Astrocyte (in vitro differentiated cells and primary cell): ENCODE measurements around the gene ERCC6L. TPM values are rescaled to one million over a fixed set of nuclear protein-coding genes. Genes with fewer than 3 reads are reported as not detected.

ENCODE experiments used
- DNase-seq: peaks from one replicate; pipeline ENCODE4 v3.0.0-alpha.2; 2010; ENCODE audit warnings: low read depth
- FAIRE-seq: peaks from 2 replicates; lab custom pipeline; 2011; peaks lifted over from hg19 to GRCh38; lab: Jason Lieb, UNC
- H2AFZ ChIP-seq: 2 replicates; pipeline ENCODE4 v1.6.0; 2012; ENCODE audit warnings: low read depth, low read length, inconsistent platforms
- H3K27ac ChIP-seq: 2 replicates; pipeline ENCODE4 v1.5.1; 2011; ENCODE audit warnings: low read depth, low read length, inconsistent platforms
- H3K27me3 ChIP-seq: 2 replicates; pipeline ENCODE4 v1.6.0; 2011; ENCODE audit warnings: low read length, inconsistent platforms; ENCODE audit not compliant: insufficient read depth
- H3K36me3 ChIP-seq: 2 replicates; pipeline ENCODE4 v1.5.1; 2011; ENCODE audit warnings: low read length, inconsistent platforms; ENCODE audit not compliant: insufficient read depth
- H3K4me1 ChIP-seq: 2 replicates; pipeline ENCODE4 v1.5.1; 2011; ENCODE audit warnings: low read length, inconsistent platforms; ENCODE audit not compliant: insufficient read depth
- H3K4me2 ChIP-seq: 2 replicates; pipeline ENCODE4 v1.6.0; 2012; ENCODE audit warnings: low read length, inconsistent platforms
- H3K4me3 ChIP-seq: 2 replicates; pipeline ENCODE4 v1.5.1; 2011; ENCODE audit warnings: low read depth, mild to moderate bottlenecking, low read length, inconsistent platforms; ENCODE audit not compliant: insufficient read depth
- H3K79me2 ChIP-seq: 2 replicates; pipeline ENCODE4 v1.6.0; 2012; ENCODE audit warnings: mild to moderate bottlenecking, low read length, inconsistent platforms; ENCODE audit not compliant: insufficient read depth
- H3K9ac ChIP-seq: 2 replicates; pipeline ENCODE4 v1.6.0; 2012; ENCODE audit warnings: mild to moderate bottlenecking, low read length, inconsistent platforms
- H3K9me3 ChIP-seq: 2 replicates; pipeline ENCODE4 v1.5.1; 2012; ENCODE audit warnings: low read depth, mild to moderate bottlenecking, low read length, inconsistent platforms; ENCODE audit not compliant: insufficient read depth
- H4K20me1 ChIP-seq: 2 replicates; pipeline ENCODE4 v1.6.0; 2012; ENCODE audit warnings: low read length, inconsistent platforms; ENCODE audit not compliant: insufficient read depth
- H3K27ac Mint-ChIP-seq: one replicate; pipeline ENCODE4 v1.8.0; 2021; ENCODE audit warnings: mild to moderate bottlenecking, mixed read lengths; ENCODE audit not compliant: unreplicated experiment
- H3K27me3 Mint-ChIP-seq: one replicate; pipeline ENCODE4 v1.8.0; 2021; ENCODE audit warnings: low read depth, mixed read lengths; ENCODE audit not compliant: unreplicated experiment
- H3K36me3 Mint-ChIP-seq: one replicate; pipeline ENCODE4 v1.8.0; 2021; ENCODE audit warnings: low read depth, mixed read lengths; ENCODE audit not compliant: unreplicated experiment
- H3K4me1 Mint-ChIP-seq: one replicate; pipeline ENCODE4 v1.8.0; 2021; ENCODE audit warnings: low read depth, mixed read lengths; ENCODE audit not compliant: unreplicated experiment
- H3K4me3 Mint-ChIP-seq: one replicate; pipeline ENCODE4 v1.8.0; 2021; ENCODE audit warnings: mild to moderate bottlenecking, moderate library complexity, mixed read lengths; ENCODE audit not compliant: unreplicated experiment
- H3K9me3 Mint-ChIP-seq: one replicate; pipeline ENCODE4 v1.8.0; 2021; ENCODE audit warnings: mild to moderate bottlenecking, mixed read lengths; ENCODE audit not compliant: unreplicated experiment
- CTCF ChIP-seq: IDR thresholded peaks from 2 replicates; pipeline ENCODE4 v1.5.1; 2011; ENCODE audit warnings: low read depth, mild to moderate bottlenecking, inconsistent platforms, low read length, moderate library complexity; ENCODE audit not compliant: insufficient read depth
- EZH2 ChIP-seq: IDR thresholded peaks from 2 replicates; pipeline ENCODE4 v1.6.1; 2012; ENCODE audit warnings: mild to moderate bottlenecking, low read length, inconsistent platforms; ENCODE audit not compliant: insufficient read depth
- total RNA-seq: library from RNA; stranded (reverse); gene quantifications from 2 replicates; pipeline ENCODE4 v1.2.1, GENCODE V29; 2021

The ERCC6L gene
- total RNA-seq, 1 donor from 2014 or later = 1.0 TPM

- Mint-ChIP-seq H3K9me3 (no peaks in the 10 kb centered on the region), H3K27ac (no peak overlapping the region), H3K4me3 (no peak overlapping the region), H3K4me1 (peaks cover 11% of the 10 kb centered on the region), H3K27me3 (peaks cover 5% of the 10 kb centered on the region), H3K36me3 (no peaks in the 10 kb centered on the region)
- peaks cover 4% of the 10 kb centered on the region for H3K27me3 ChIP-seq
- no peak overlapping the region for H2AFZ ChIP-seq
- no peaks in the 10 kb centered on the region for H3K79me2 ChIP-seq
- no peak overlapping the region for H3K9ac ChIP-seq
- no peak overlapping the region for H3K4me2 ChIP-seq
- no peaks in the 10 kb centered on the region for H3K9me3 ChIP-seq
- TF ChIP-seq EZH2 = no peak
- TF ChIP-seq CTCF = no peak
- no peaks in the 10 kb centered on the region for H4K20me1 ChIP-seq
- FAIRE-seq (peak; percentile 96), DNase-seq (no peak)
- no peaks in the 10 kb centered on the region for H3K36me3 ChIP-seq
- no peak overlapping the region for H3K4me3 ChIP-seq
- H3K27ac ChIP-seq = no peak overlapping the region
- H3K4me1 ChIP-seq = peaks cover 11% of the 10 kb centered on the region
Measured at GRCh38 chrX:72253686-72254085, 14.9 kb upstream of the ERCC6L start.

DNA sequence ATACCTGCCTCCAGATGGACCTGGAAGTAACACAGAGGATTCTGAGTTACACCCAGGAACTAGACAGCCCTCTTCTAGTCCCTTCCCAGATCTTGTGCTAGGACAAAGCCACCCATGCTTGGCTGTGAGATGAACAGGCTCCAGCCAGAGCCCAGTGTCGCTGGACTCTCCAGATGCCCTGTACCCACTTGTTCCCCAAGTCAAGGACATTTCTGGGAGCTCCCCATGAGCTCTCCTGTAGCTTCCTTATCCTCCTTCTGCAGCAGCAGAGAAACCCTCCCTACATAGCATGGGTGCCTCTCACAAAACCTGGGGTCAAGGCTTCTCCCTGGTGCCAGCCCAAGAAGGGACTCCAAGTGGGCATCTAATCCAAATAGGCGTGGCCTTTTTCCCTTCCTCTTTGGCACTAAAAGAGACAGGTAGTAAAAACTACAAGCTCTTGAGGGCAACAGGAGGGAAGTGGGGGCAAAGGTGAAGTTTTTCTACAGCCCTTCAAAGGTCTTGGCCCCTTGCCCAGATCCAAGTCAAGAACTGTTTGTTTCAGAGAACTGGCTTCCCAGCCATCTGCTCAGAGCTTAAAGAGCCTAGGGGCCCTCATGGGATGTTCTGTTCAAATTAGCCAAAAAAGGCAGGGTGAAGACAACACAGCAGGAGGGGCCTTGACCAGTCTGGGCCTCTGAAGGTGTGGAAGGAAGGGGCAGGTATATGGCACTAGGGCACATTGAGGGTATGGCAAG, 8.5 kb upstream of the ERCC6L start:
- FAIRE-seq = peak; percentile 5
- no peaks in the 10 kb centered on the region for H3K9me3 ChIP-seq
- Mint-ChIP-seq H3K36me3 (no peaks in the 10 kb centered on the region), H3K9me3 (no peaks in the 10 kb centered on the region), H3K4me1 (no peaks in the 10 kb centered on the region), H3K4me3 (no peak overlapping the region), H3K27ac (no peak overlapping the region), H3K27me3 (no peaks in the 10 kb centered on the region)
- H3K4me3 ChIP-seq = no peak overlapping the region
- H3K4me2 ChIP-seq = no peak overlapping the region
- H3K79me2 ChIP-seq = no peaks in the 10 kb centered on the region
- H3K4me1 ChIP-seq = peaks cover 8% of the 10 kb centered on the region
- H2AFZ ChIP-seq = no peak overlapping the region
- no peaks in the 10 kb centered on the region for H3K27me3 ChIP-seq
- H3K36me3 ChIP-seq = no peaks in the 10 kb centered on the region
- no peak overlapping the region for H3K9ac ChIP-seq
- H3K27ac ChIP-seq = no peak overlapping the region
- TF ChIP-seq EZH2 (no peak), CTCF (no peak)
- DNase-seq = no peak
- no peaks in the 10 kb centered on the region for H4K20me1 ChIP-seq

DNA sequence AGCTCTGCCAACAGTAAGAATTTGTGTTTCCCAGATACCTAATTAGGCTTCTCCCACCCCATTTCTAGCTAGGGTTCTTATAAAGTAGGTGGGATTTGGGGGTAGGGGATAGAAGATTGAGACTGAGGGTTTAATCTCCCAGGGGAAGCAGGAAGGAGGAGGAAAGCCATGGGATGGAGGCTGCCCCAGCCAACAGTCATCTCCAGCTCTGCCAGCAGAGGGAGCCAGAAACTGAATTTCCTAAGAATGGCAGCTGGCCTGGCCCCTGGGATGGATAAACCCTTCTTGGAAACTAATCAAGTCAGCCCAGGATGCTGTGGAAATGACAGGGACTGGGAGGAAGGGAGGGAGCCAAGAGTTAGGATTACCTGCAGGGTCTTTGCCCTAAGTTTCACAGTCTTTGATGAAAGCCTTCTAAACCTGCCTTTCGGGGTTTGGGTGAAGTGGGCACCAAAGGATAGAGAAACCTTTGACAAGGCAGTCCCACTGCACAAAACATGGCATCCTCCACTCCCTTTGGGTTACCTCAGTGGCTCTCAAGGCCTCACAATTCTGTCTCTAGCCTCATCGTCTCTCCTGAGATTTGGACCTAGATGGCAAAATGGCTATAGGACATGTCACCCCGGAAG, 6.7 kb upstream of the ERCC6L start:
- TF ChIP-seq EZH2 (no peak), CTCF (peak; percentile 58)
- no peaks in the 10 kb centered on the region for H3K27me3 ChIP-seq
- no peaks in the 10 kb centered on the region for H3K36me3 Mint-ChIP-seq

More for the DNA sequence above, 6.7 kb upstream of the ERCC6L start:
- Histone ChIP-seq H3K79me2 (no peaks in the 10 kb centered on the region), H3K9ac (no peak overlapping the region), H3K4me3 (no peak overlapping the region), H4K20me1 (no peaks in the 10 kb centered on the region), H3K4me1 (peaks cover 8% of the 10 kb centered on the region), H3K9me3 (no peaks in the 10 kb centered on the region), H2AFZ (no peak overlapping the region), H3K36me3 (no peaks in the 10 kb centered on the region), H3K27ac (no peak overlapping the region), H3K4me2 (no peak overlapping the region)
- DNase-seq = no peak
- FAIRE-seq = no peak
- Mint-ChIP-seq H3K4me3 (no peak overlapping the region), H3K27ac (no peak overlapping the region), H3K27me3 (no peaks in the 10 kb centered on the region), H3K4me1 (no peaks in the 10 kb centered on the region), H3K9me3 (no peaks in the 10 kb centered on the region)
